Effector memory CD8-positive, alpha-beta T cell (primary cell): Measurements from ENCODE around the gene RPL9.
"Not testable (repeated sequence)": the region's sequence is repeated elsewhere in the genome, so short reads cannot be mapped to it uniquely, and the experiment has no call there.

ENCODE experiments used
- ATAC-seq: fragments of 150-1000 bp; cut with Tn5 transposase; replicated peaks from 2 replicates; pipeline ENCODE4 v1.10.0; 2021; ENCODE audit warnings: mild to moderate bottlenecking, moderate library complexity
- DNase-seq, 3 experiments: peaks; one replicate each; pipeline ENCODE4 v3.0.0; 2021
- H3K27ac Mint-ChIP-seq, 2 donors: one replicate each; pipeline ENCODE4 v1.8.0; 2022; ENCODE audit warnings: mild to moderate bottlenecking in 2 of 2, mixed read lengths in 2 of 2, moderate library complexity in 2 of 2
- H3K27me3 Mint-ChIP-seq, 2 donors: one replicate each; pipeline ENCODE4 v1.8.0; 2022; ENCODE audit warnings: mixed read lengths in 2 of 2
- H3K36me3 Mint-ChIP-seq: one replicate; pipeline ENCODE4 v1.8.0; 2022; ENCODE audit warnings: mild to moderate bottlenecking, moderate library complexity, mixed read lengths; ENCODE audit not compliant: insufficient read depth
- H3K4me1 Mint-ChIP-seq, 2 donors: one replicate each; pipeline ENCODE4 v1.8.0; 2022; ENCODE audit warnings: low read depth in 2 of 2, mixed read lengths in 2 of 2
- H3K4me3 Mint-ChIP-seq, 2 donors: one replicate each; pipeline ENCODE4 v1.8.0; 2022; ENCODE audit warnings: mild to moderate bottlenecking in 2 of 2, mixed read lengths in 2 of 2, moderate library complexity in 2 of 2
- H3K9me3 Mint-ChIP-seq, 2 donors: one replicate each; pipeline ENCODE4 v1.8.0; 2022; ENCODE audit warnings: mixed read lengths in 2 of 2

RPL9 gene

GRCh38 chr4:39427520-39428114 is 31.1 kb downstream of the RPL9 start:
- DNase-seq: no peak
- H3K36me3 Mint-ChIP-seq: no peaks in the 10 kb centered on the region
- no peaks in the 10 kb centered on the region for H3K4me1 Mint-ChIP-seq
- no peak overlapping the region for H3K4me3 Mint-ChIP-seq
- no peaks in the 10 kb centered on the region for H3K27me3 Mint-ChIP-seq
- no peak for ATAC-seq
- H3K27ac Mint-ChIP-seq: no peak overlapping the region
- no peaks in the 10 kb centered on the region for H3K9me3 Mint-ChIP-seq

DNA sequence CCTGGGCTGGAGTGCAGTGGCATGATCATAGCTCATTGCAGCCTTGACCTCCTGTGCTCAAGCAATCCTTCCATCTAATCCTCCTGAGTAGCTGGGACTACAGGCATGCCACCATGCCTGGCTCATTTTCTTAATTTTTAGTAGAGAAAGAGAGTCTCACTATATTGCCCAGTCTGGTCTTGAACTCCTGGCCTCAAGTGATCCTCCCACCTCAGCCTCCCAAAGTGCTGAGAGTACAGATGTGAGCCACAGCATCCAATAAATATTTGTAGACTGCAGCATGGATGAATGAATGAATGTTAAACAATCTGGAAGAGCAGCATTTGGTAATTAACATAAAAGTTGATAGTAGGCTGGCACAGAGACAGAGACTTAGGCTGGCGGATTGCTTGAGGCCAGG is 32.0 kb downstream of the RPL9 start:
- DNase-seq: no peak
- no peaks in the 10 kb centered on the region for H3K9me3 Mint-ChIP-seq
- no peaks in the 10 kb centered on the region for H3K27me3 Mint-ChIP-seq
- H3K4me3 Mint-ChIP-seq: no peak overlapping the region
- H3K27ac Mint-ChIP-seq: no peak overlapping the region
- H3K36me3 Mint-ChIP-seq: no peaks in the 10 kb centered on the region
- no peaks in the 10 kb centered on the region for H3K4me1 Mint-ChIP-seq
- no peak for ATAC-seq

DNA sequence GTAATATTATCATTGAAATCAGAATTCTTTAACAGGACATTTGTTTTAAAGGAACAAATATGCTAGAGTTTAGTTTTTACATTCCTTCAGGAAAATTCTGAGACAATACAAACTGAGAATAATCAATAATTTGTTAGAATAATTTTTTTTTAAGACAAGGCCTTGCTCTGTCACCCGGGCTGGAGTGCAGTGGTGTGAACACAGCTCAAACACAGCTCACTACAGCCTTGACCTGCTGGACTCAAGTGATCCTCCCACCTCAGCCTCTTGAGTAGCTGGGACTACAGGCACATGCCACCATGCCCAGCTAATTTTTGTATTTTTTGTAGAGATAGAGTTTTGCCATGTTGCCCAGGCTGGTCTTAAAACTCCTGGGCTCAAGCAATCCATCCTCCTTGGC is 33.4 kb downstream of the RPL9 start:
- not testable (repeated sequence) for H3K36me3 Mint-ChIP-seq

DNA sequence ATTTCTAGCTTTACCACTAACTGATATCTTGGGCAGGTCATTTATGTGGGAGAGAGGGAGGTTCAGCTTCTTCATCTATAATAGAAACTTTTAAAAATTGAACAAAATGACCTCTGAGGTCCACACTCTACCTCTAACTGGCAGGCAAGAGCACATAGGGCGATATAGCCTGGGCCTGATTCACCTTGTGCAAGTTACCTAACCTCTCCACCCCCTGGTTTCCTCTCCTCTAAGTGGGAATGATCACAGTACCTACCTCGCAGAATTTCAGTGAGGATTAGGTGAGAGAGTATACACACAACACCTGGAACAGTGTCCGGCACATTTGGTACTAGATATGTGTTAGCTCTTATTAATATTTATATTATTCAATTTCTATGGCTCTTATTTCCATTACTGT is 36.5 kb downstream of the RPL9 start:
- H3K27me3 Mint-ChIP-seq: no peaks in the 10 kb centered on the region
- ATAC-seq: no peak
- no peaks in the 10 kb centered on the region for H3K9me3 Mint-ChIP-seq
- no peak for DNase-seq
- H3K4me1 Mint-ChIP-seq: no peaks in the 10 kb centered on the region
- H3K36me3 Mint-ChIP-seq: no peaks in the 10 kb centered on the region
- no peak overlapping the region for H3K27ac Mint-ChIP-seq
- H3K4me3 Mint-ChIP-seq: no peak overlapping the region

More for the DNA sequence above, 33.4 kb downstream of the RPL9 start:
- not testable (repeated sequence) for ATAC-seq, H3K9me3 Mint-ChIP-seq, H3K27ac Mint-ChIP-seq, H3K4me3 Mint-ChIP-seq, H3K4me1 Mint-ChIP-seq, H3K27me3 Mint-ChIP-seq, DNase-seq

- no peaks in the 10 kb centered on the region for H3K4me1 Mint-ChIP-seq
- peaks cover 6 to 7% of the 10 kb centered on the region in 2 donors for H3K27me3 Mint-ChIP-seq
- ATAC-seq (no peak), DNase-seq (no peak)
- no peak overlapping the region for H3K27ac Mint-ChIP-seq
- H3K4me3 Mint-ChIP-seq: no peak overlapping the region
- no peaks in the 10 kb centered on the region for H3K9me3 Mint-ChIP-seq
- no peaks in the 10 kb centered on the region for H3K36me3 Mint-ChIP-seq
Measured at GRCh38 chr4:39415678-39416283, 42.9 kb downstream of the RPL9 start.

DNA sequence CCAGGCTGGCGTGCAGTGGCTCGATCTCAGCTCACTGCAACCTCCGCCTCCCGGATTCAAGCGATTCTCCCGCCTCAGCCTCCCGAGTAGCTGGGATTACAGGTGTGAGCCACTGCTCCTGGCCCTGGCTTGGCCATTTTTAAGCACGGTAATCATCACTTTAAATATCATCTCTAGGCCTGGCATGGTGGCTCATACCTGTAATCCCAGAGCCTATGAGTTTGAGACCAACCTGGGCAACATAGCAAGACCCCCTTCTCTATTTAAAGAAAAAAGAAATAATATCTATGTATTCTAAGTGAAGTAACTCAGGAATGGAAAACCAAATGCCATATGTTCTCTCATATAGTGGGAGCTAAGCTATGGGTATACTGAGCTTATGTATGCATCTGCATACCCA is 47.2 kb downstream of the RPL9 start:
- peaks cover 6 to 15% of the 10 kb centered on the region in 2 donors for H3K27me3 Mint-ChIP-seq

DNA sequence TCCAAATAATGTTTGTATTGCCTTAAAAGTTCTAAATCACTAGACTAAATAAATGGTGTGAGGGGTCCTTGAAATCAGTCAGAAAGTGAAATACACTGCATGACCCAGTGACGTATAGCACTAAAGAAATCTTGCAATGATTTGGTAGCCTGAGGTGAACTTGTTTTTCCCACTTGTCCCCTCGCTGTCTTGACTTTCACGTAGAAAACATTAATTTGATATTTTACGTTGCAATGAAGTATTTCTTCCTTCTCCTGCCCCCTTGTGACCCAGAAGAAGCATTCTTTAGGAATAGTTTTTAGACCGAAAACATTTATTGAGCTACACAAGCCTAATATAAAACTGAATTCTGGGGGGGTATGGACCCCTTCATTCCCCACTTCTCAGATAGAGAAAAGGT is 48.3 kb downstream of the RPL9 start:
- Mint-ChIP-seq H3K9me3 (no peaks in the 10 kb centered on the region), H3K4me1 (no peaks in the 10 kb centered on the region), H3K36me3 (no peaks in the 10 kb centered on the region), H3K27me3 (peaks cover 6 to 17% of the 10 kb centered on the region in 2 donors), H3K4me3 (no peak overlapping the region), H3K27ac (no peak overlapping the region)
- no peak for DNase-seq
- ATAC-seq: no peak

More for the DNA sequence above, 47.2 kb downstream of the RPL9 start:
- not testable (repeated sequence) for H3K36me3 Mint-ChIP-seq, H3K27ac Mint-ChIP-seq, ATAC-seq, H3K9me3 Mint-ChIP-seq, DNase-seq, H3K4me1 Mint-ChIP-seq, H3K4me3 Mint-ChIP-seq

DNA sequence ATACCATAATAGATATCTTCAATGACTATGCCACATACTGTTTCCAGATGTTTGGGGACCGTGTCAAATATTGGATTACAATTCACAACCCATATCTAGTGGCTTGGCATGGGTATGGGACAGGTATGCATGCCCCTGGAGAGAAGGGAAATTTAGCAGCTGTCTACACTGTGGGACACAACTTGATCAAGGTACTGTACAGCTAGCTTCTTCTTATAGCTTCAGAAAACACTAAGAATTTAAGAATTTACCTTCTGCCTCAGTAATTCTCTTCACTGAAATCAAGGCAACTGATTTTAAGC is 51.2 kb downstream of the RPL9 start:
- H3K27ac Mint-ChIP-seq: no peak overlapping the region
- H3K27me3 Mint-ChIP-seq: peaks cover 4 to 12% of the 10 kb centered on the region in 2 donors
- no peak for DNase-seq
- no peak overlapping the region for H3K4me3 Mint-ChIP-seq
- H3K9me3 Mint-ChIP-seq: no peaks in the 10 kb centered on the region
- H3K4me1 Mint-ChIP-seq: no peaks in the 10 kb centered on the region
- no peak for ATAC-seq
- H3K36me3 Mint-ChIP-seq: peaks cover 3% of the 10 kb centered on the region

DNA sequence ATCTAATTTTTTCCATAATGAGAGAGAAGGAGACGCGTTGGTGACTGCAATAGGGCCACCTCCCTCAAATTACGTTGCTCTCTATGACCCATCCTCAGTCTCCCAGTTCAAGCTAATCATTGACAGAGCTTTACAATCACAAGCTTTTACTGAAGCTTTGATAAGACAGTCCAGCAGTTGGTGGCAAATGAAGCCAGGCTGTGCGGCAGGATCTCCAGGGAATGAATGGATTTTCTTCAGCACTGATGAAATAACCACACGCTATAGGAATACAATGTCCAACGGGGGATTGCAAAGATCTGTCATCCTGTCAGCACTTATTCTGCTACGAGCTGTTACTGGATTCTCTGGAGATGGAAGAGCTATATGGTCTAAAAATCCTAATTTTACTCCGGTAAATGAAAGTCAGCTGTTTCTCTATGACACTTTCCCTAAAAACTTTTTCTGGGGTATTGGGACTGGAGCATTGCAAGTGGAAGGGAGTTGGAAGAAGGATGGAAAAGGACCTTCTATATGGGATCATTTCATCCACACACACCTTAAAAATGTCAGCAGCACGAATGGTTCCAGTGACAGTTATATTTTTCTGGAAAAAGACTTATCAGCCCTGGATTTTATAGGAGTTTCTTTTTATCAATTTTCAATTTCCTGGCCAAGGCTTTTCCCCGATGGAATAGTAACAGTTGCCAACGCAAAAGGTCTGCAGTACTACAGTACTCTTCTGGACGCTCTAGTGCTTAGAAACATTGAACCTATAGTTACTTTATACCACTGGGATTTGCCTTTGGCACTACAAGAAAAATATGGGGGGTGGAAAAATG is 51.7 kb downstream of the RPL9 start, which contains the start of gene KLB:
KLB (plus strand) TSS at position 168 of the 821 bp plus-strand sequence; CDS start at position 188, 20 bp downstream.
- DNase-seq (no peak), ATAC-seq (no peak)
- Mint-ChIP-seq H3K4me3 (no peak within 1 kb of the TSS), H3K27ac (no peak within 1 kb of the TSS), H3K36me3 (peaks cover 4% of the 10 kb centered on the region), H3K9me3 (no peaks in the 10 kb centered on the region), H3K27me3 (peaks cover 0 to 10% of the 10 kb centered on the region in 2 donors), H3K4me1 (no peaks in the 10 kb centered on the region)
